ENCODE data around the gene CALD1.

DNA sequence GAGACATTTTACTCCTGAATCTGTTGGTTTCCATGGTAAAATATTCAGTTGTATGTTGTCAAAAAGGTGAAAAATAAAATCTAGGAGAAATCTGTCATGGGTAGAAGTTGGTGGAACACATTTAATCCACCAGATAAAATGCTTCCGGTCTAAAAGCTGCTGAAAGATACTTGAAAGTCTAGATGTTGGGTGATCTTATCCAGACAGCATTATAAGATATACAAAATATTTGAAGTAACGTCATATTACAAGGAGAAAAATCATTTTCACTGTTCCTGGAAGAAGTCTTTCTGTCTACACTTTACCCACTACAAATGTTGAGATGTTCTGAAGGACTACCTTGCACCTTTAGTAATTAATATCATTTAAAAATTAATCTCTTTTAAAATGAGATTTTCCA, 40.9 kb downstream of the CALD1 start:
- TF ChIP-seq EZH2 (IDR thresholded peaks at IDR 0.05) (no peak), EZH2phosphoT487 (IDR thresholded peaks at IDR 0.05) (no peak)
- TF ChIP-seq, protein P1, sequence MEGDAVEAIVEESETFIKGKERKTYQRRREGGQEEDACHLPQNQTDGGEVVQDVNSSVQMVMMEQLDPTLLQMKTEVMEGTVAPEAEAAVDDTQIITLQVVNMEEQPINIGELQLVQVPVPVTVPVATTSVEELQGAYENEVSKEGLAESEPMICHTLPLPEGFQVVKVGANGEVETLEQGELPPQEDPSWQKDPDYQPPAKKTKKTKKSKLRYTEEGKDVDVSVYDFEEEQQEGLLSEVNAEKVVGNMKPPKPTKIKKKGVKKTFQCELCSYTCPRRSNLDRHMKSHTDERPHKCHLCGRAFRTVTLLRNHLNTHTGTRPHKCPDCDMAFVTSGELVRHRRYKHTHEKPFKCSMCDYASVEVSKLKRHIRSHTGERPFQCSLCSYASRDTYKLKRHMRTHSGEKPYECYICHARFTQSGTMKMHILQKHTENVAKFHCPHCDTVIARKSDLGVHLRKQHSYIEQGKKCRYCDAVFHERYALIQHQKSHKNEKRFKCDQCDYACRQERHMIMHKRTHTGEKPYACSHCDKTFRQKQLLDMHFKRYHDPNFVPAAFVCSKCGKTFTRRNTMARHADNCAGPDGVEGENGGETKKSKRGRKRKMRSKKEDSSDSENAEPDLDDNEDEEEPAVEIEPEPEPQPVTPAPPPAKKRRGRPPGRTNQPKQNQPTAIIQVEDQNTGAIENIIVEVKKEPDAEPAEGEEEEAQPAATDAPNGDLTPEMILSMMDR (IDR thresholded peaks at IDR 0.05), result no peak

All from neural progenitor cell (in vitro differentiated cells).